GM13976 (cell line): Measurements from ENCODE around the gene CADM1.

Experiments used
- DNase-seq: peaks from one replicate; pipeline ENCODE4 v3.0.0; 2012; ENCODE audit warnings: low spot score
- in situ Hi-C: fragments of 300-500 bp; cut with MboI; formaldehyde crosslinking; loops from one replicate; pipeline ENCODE4 v1.12.0; 2022; ENCODE audit warnings: low sequenced_read_pairs, mixed read lengths, inconsistent platforms; ENCODE audit not compliant: unreplicated experiment
- TF ChIP-seq, protein P1 (sequence below): IDR thresholded peaks from 2 replicates; pipeline ENCODE4 v1.5.1; 2012; ENCODE audit warnings: borderline replicate concordance, mild to moderate bottlenecking; ENCODE audit not compliant: insufficient read depth; ENCODE audit errors: extremely low read depth, missing control alignments, control extremely low read depth

The CADM1 gene

DNA sequence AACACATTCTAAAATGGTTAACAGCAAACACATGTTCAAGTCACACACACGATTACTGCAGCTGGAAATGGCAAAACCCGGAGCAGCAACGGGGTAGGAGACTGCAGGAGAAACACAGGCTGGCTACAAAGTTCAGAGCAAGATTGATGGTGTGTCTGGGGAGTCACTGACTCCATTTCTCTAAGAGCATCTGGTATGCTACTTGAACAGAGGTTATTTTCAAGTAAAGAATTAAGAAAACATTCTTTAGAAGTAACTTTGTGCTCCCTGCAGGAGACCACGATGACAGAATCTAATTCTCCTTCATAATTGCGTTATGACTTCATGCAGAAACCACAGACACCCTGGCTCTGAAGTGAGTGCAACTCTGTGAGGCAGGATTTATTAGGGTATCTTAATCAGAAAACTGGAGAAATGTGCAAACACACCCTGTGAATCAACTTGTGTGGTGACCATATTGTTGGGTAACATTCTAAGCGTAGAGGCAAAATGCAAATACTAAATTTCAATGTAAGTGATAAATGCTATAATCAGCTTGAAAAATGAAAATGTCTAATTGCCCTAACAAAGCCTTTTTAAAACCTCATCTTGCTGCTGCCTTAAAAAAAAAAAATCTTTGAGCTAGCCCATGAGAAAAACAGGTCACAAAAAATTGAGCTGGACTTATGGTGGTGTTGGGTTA is 303.0 kb downstream of the CADM1 start:
- in situ Hi-C loops: no loop called here
- TF ChIP-seq, protein P1, sequence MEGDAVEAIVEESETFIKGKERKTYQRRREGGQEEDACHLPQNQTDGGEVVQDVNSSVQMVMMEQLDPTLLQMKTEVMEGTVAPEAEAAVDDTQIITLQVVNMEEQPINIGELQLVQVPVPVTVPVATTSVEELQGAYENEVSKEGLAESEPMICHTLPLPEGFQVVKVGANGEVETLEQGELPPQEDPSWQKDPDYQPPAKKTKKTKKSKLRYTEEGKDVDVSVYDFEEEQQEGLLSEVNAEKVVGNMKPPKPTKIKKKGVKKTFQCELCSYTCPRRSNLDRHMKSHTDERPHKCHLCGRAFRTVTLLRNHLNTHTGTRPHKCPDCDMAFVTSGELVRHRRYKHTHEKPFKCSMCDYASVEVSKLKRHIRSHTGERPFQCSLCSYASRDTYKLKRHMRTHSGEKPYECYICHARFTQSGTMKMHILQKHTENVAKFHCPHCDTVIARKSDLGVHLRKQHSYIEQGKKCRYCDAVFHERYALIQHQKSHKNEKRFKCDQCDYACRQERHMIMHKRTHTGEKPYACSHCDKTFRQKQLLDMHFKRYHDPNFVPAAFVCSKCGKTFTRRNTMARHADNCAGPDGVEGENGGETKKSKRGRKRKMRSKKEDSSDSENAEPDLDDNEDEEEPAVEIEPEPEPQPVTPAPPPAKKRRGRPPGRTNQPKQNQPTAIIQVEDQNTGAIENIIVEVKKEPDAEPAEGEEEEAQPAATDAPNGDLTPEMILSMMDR: no peak
- DNase-seq: no peak

DNA sequence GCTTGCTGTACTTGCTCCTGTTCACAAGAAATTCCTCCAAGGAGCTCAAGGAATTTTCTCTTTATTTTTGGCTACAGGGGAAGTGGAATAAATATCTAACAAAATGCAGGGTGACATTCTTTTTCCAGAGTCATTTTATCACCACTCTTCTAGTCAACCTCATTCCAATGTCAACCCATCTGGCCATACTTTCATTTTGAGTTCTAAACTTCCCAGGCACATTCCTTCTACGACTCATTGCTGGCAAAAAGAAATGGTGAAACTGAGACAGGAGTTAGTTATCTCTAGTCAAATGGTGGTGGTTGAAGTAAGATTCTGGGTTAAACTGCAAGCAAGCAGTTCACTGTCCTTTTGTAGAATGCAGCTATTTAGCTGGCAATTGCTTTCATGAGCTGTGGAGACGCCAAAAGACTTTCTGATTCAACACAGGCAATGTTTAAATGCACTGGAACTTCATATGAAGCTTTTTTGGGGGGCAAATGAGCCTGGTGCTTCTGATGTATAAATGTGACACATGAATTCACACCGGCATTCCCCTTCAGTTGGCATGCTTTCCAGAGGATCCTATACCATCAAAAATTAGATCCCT is 304.6 kb downstream of the CADM1 start:
- DNase-seq: no peak
- in situ Hi-C loops: no loop called here
- TF ChIP-seq, protein P1: no peak

DNA sequence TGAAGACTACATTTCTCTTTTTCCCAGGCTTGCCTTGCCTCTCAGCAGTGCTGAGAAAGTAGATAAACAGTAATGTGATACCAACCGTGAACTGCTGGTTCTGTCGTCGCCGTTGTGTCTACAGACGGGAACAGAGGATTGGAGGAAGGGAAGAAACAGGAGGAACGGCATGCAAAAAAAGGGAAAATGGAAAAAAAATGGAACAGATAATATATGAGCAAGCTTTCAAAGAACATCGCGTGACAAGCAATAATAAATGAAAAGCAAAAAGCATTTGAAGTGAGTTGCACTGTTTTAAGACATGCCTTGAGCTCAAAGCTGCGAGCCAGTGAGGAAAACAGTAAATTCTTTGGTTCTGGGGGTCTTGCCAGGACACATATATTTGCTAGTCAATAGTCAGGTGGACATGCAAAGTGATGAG is 305.9 kb downstream of the CADM1 start:
- TF ChIP-seq, protein P1: no peak
- DNase-seq: no peak
- in situ Hi-C loops: no loop called here

DNA sequence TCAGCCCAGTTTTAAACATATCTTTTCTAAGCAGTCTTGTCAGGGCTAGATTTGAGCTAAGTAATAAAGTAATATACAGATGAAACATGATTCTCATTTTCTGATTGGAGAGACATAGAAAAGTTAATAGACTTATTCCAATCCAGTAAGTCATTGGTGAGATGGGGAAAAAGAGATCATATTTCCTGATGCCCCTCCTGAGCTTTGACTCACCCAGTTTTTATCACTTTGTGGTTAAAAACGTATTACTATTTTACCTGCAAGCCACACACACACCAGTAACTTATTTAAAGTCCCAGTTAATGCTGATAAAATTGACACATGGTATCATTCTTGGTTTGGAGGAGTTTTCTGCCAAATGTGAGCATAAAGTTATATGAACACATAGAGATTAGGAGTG is 306.8 kb downstream of the CADM1 start:
- in situ Hi-C loops: no loop called here
- no peak for DNase-seq
- TF ChIP-seq, protein P1: no peak

DNA sequence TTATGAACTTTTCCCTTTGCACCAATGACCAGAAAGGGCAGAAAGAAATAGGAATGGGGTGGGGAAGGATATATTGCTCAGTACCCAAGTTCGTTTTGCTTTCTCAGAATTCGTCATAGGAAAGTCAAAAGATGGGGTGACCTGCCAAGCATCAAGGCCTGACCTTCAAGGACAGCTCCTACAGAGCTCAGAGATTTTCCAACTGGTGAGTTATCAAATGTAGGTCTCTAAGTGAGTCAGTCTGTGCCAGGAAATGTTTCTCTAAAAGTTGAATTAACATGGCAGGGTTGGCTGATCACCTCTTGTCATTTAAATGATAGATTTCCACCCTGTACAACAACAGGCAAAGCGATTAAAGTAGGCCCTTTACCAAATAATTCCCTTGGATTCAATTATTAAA is 307.2 kb downstream of the CADM1 start:
- no peak for DNase-seq
- TF ChIP-seq, protein P1: no peak
- in situ Hi-C loops: no loop called here

DNA sequence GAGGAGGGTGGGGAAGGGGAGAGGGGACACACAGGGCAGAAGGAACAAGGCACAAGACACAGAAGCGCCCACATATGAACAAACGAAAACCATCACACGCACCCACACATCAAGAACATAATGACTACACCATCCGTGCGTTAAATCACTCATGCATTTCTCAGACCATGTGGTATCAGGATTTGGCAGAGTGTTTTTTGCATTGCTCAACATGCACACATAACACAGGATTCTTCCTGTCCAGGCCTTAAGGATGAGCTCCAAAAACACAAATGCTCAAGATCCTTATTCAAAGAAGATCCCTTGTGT is 309.5 kb downstream of the CADM1 start:
- in situ Hi-C loops: no loop called here
- no peak for DNase-seq
- TF ChIP-seq, protein P1: no peak
